ENCODE measurements around the gene PMAIP1. TPM values are rescaled to one million over a fixed set of nuclear protein-coding genes. Genes with fewer than 3 reads are reported as not detected.
A peak's percentile ranks its signal among the peaks of the same experiment; 100 is the strongest.

The PMAIP1 gene
- total and polyA plus RNA-seq, 2 of the 8 experiments (the other 6 are each of a cell fraction or from before 2014, with no cell fraction given) = 51.7 to 84.1 TPM

GRCh38 chr18:59861963-59862819 is 37.6 kb upstream of the PMAIP1 start:
- Histone ChIP-seq H3K27ac (ENCODE audit: low read depth, low read length) (no peak overlapping the region), H3K79me1 (ENCODE audit: low read depth, low read length) (no peaks in the 10 kb centered on the region), H3K4me3 (ENCODE audit: extremely low read depth in 1 of 4, insufficient read depth in 2 of 4, low read depth in 3 of 4, low read length in 4 of 4) (no peak overlapping the region), H3K9me3 (ENCODE audit: insufficient read depth in 2 of 2, low read depth in 1 of 2, low read length in 1 of 2) (no peaks in the 10 kb centered on the region), H2BK5ac (ENCODE audit: low read depth, low read length) (peak overlapping the region; percentile 66; the same call in 1 of the 2 replicates), H3K23ac (ENCODE audit: insufficient read length) (no peak overlapping the region), H4K91ac (replicated peaks; ENCODE audit: insufficient read length, low read length) (peak overlapping the region; percentile 75), H3K36me3 (ENCODE audit: control insufficient read depth in 2 of 4, insufficient read depth in 4 of 4, low read length in 3 of 4) (no peaks in the 10 kb centered on the region), H2BK15ac (ENCODE audit: low read length) (no peak overlapping the region; the same call in 1 of the 2 replicates), H4K20me1 (replicated peaks in 1 of 2; ENCODE audit: control insufficient read depth in 1 of 2, insufficient read depth in 2 of 2, low read length in 2 of 2) (no peaks in the 10 kb centered on the region), H3K23me2 (ENCODE audit: low read depth, low read length) (no peaks in the 10 kb centered on the region), H3K4me1 (replicated peaks in 1 of 4; ENCODE audit: control insufficient read depth in 3 of 4, insufficient read depth in 4 of 4, low read length in 3 of 4) (peaks cover 0 to 30% (median 15%) of the 10 kb centered on the region in 4 experiments; a peak in 6 of 7 replicates), H2BK120ac (replicated peaks; ENCODE audit: low read depth, low read length) (peak overlapping the region; percentile 57), H2AK5ac (ENCODE audit: low read depth, low read length) (peak overlapping the region; percentile 43), H2BK12ac (ENCODE audit: low read depth, low read length) (peak overlapping the region; percentile 96), H4K5ac (ENCODE audit: insufficient read length, low read depth, low read length) (no peak overlapping the region), H3K79me2 (ENCODE audit: control insufficient read depth in 1 of 2, insufficient read depth in 2 of 2, low read length in 2 of 2) (no peaks in the 10 kb centered on the region), H3K9ac (replicated peaks in 1 of 4; ENCODE audit: extremely low read depth in 1 of 4, low read depth in 3 of 4, low read length in 3 of 4) (no peak overlapping the region), H3K14ac (ENCODE audit: insufficient read length) (no peak overlapping the region), H2AFZ (ENCODE audit: low read length) (no peak overlapping the region), H3K4ac (replicated peaks; ENCODE audit: insufficient read length, low read depth, low read length) (peak overlapping the region; percentile 87), H3K56ac (replicated peaks; ENCODE audit: insufficient read length, low read depth, low read length) (no peak overlapping the region), H3K18ac (ENCODE audit: extremely low read depth, low read length) (peak overlapping the region; percentile 64; the same call in 1 of the 2 replicates), H3K4me2 (ENCODE audit: insufficient read depth in 1 of 2, low read depth in 2 of 2, low read length in 2 of 2) (no peak overlapping the region), H4K8ac (ENCODE audit: extremely low read depth, insufficient read depth, low read length) (no peak overlapping the region), H2BK20ac (ENCODE audit: low read length) (peak overlapping the region; percentile 82), H3K27me3 (replicated peaks in 1 of 4; ENCODE audit: control insufficient read depth in 3 of 4, extremely low read depth in 1 of 4, insufficient read depth in 3 of 4, low read length in 3 of 4) (no peaks in the 10 kb centered on the region)
- ChIA-PET CTCF (ENCODE audit: partially characterized antibody) (interaction anchor here (0.6 to 1.5 kb wide), 3 partner anchors 22 to 144 kb away, joined by 3 to 4 read pairs (median 3); no protein-coding TSS in a partner anchor), POLR2A (ENCODE audit: partially characterized antibody) (interaction anchor here (0.6 to 6.4 kb wide), 4 partner anchors 11 to 238 kb away, joined by 3 to 116 read pairs (median 8); partner anchors contain the start of gene PMAIP1)
- FAIRE-seq (no peak), DNase-seq (ENCODE audit: low read depth in 1 of 2, low spot score in 2 of 2) (no peak)
- no peak for TF ChIP-seq BCL11A (IDR thresholded peaks at IDR 0.05; ENCODE audit: low read depth in 2 of 2, low read length in 2 of 2)
- no peak for TF ChIP-seq RAD21 (IDR thresholded peaks at IDR 0.05 in 1 of 2, conservative IDR thresholded peaks at IDR 0.05 in 1 of 2; ENCODE audit: low read depth in 2 of 2, low read length in 2 of 2)
- no peak for TF ChIP-seq YY1 (IDR thresholded peaks at IDR 0.05; ENCODE audit: low read depth, low read length)
- no peak for TF ChIP-seq TCF12 (IDR thresholded peaks at IDR 0.05; ENCODE audit: low read depth, low read length)
- TF ChIP-seq, protein P1, sequence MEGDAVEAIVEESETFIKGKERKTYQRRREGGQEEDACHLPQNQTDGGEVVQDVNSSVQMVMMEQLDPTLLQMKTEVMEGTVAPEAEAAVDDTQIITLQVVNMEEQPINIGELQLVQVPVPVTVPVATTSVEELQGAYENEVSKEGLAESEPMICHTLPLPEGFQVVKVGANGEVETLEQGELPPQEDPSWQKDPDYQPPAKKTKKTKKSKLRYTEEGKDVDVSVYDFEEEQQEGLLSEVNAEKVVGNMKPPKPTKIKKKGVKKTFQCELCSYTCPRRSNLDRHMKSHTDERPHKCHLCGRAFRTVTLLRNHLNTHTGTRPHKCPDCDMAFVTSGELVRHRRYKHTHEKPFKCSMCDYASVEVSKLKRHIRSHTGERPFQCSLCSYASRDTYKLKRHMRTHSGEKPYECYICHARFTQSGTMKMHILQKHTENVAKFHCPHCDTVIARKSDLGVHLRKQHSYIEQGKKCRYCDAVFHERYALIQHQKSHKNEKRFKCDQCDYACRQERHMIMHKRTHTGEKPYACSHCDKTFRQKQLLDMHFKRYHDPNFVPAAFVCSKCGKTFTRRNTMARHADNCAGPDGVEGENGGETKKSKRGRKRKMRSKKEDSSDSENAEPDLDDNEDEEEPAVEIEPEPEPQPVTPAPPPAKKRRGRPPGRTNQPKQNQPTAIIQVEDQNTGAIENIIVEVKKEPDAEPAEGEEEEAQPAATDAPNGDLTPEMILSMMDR (IDR thresholded peaks at IDR 0.05; ENCODE audit: control extremely low read depth in 1 of 3, insufficient read depth in 1 of 3, low read depth in 1 of 3, low read length in 3 of 3) = no peak
- TF ChIP-seq KDM5A (IDR thresholded peaks at IDR 0.05; ENCODE audit: low read length) = no peak
- TF ChIP-seq POLR2A (IDR thresholded peaks at IDR 0.05; ENCODE audit: control extremely low read depth in 1 of 2, low read depth in 2 of 2, low read length in 2 of 2) = no peak
- TF ChIP-seq, protein P2, sequence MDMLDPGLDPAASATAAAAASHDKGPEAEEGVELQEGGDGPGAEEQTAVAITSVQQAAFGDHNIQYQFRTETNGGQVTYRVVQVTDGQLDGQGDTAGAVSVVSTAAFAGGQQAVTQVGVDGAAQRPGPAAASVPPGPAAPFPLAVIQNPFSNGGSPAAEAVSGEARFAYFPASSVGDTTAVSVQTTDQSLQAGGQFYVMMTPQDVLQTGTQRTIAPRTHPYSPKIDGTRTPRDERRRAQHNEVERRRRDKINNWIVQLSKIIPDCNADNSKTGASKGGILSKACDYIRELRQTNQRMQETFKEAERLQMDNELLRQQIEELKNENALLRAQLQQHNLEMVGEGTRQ (IDR thresholded peaks at IDR 0.05; ENCODE audit: low read length) = no peak
- 82% methylated on average over 6 of the region's 7 CpGs; no CpG with 5 or more reads in 1 of the 2 experiments for WGBS, 2 experiments (ENCODE audit: extremely low coverage in 1 of 2, insufficient coverage in 1 of 2, insufficient read length in 1 of 2, insufficient replicate concordance in 2 of 2, low coverage in 1 of 2, low lambda C conversion rate in 2 of 2, missing lambda C conversion rate in 1 of 2)
